Measurements from ENCODE around the gene ATRIP. TPM values are rescaled to one million over a fixed set of nuclear protein-coding genes. Genes with fewer than 3 reads are reported as not detected.

ATRIP gene
- polyA plus RNA-seq, 3 donors = 1.8 to 4.7 (median 2.8) TPM

GRCh38 chr3:48466386-48467109 lies 20.0 kb downstream of the ATRIP start:
- H3K4me1 Mint-ChIP-seq = peaks cover 52% of the 10 kb centered on the region
- intact Hi-C loops (cut with micrococcal nuclease) = loop anchor here (5.0 to 10.0 kb wide), 3 partner anchors 81 to 218 kb away; partner anchors contain the start of genes SLC26A6 (in 2 of the 2) and NCKIPSD (in 1 of the 2)
- peaks cover 57% of the 10 kb centered on the region for H3K79me2 ChIP-seq (ENCODE audit: insufficient read depth, low read length)

GRCh38 chr3:48467110-48467454 lies 20.5 kb downstream of the ATRIP start:
- Histone ChIP-seq H3K27me3 (ENCODE audit: control insufficient read depth in 2 of 2, insufficient read depth in 2 of 2, low read length in 2 of 2) (no peaks in the 10 kb centered on the region), H3K27ac (ENCODE audit: low read depth in 1 of 2, low read length in 2 of 2) (peak overlapping the region; percentile 97 to 100), H3K4me2 (replicated peaks; ENCODE audit: extremely low read depth, low read length, poor library complexity, severe bottlenecking) (peak overlapping the region; percentile 97), H3K4me1 (ENCODE audit: control insufficient read depth in 1 of 2, insufficient read depth in 2 of 2, low read length in 2 of 2) (peaks cover 62 to 64% of the 10 kb centered on the region in 2 donors), H3K79me2 (ENCODE audit: insufficient read depth, low read length) (peaks cover 63% of the 10 kb centered on the region), H3K36me3 (replicated peaks in 1 of 2; ENCODE audit: control insufficient read depth in 1 of 2, insufficient read depth in 2 of 2, low read length in 2 of 2) (peaks cover 36 to 44% of the 10 kb centered on the region in 2 donors), H3K9me3 (replicated peaks in 1 of 2; ENCODE audit: control insufficient read depth in 1 of 2, insufficient read depth in 1 of 2, low read length in 2 of 2) (no peaks in the 10 kb centered on the region), H3K9ac (ENCODE audit: insufficient read depth, low read length, poor library complexity, severe bottlenecking) (peak overlapping the region; percentile 99), H3K4me3 (replicated peaks in 1 of 3; ENCODE audit: low read depth in 2 of 3, low read length in 3 of 3) (peak overlapping the region; percentile 55 to 91 (median 74)), H4K20me1 (ENCODE audit: insufficient read depth, low read length) (peaks cover 11% of the 10 kb centered on the region), H2AFZ (ENCODE audit: insufficient read depth, low read depth, low read length, poor library complexity, severe bottlenecking) (no peak overlapping the region)
- intact Hi-C loops (cut with micrococcal nuclease) = loop anchor here (5.0 to 10.0 kb wide), 3 partner anchors 80 to 218 kb away; partner anchors contain the start of genes SLC26A6 (in 2 of the 2) and NCKIPSD (in 1 of the 2)
- Mint-ChIP-seq H3K27ac (peak overlapping the region; percentile 100), H3K4me3 (peak overlapping the region; percentile 86 to 94), H3K36me3 (peaks cover 27 to 51% of the 10 kb centered on the region in 2 donors), H3K27me3 (ENCODE audit: low read depth in 3 of 3) (peaks cover 0 to 2% (median 0%) of the 10 kb centered on the region in 3 donors), H3K9me3 (no peaks in the 10 kb centered on the region), H3K4me1 (peaks cover 53% of the 10 kb centered on the region)
- TF ChIP-seq CTCF (IDR thresholded peaks at IDR 0.05) = no peak
- no peak for DNase-seq
- 88% methylated on average over 9 of the region's 9 CpGs for WGBS (ENCODE audit: insufficient coverage)

More at GRCh38 chr3:48466386-48467109, 20.0 kb downstream of the ATRIP start:
- Histone ChIP-seq H3K4me3 (replicated peaks in 1 of 3; ENCODE audit: low read depth in 2 of 3, low read length in 3 of 3) (peak overlapping the region; percentile 55 to 91 (median 74)), H3K27me3 (ENCODE audit: control insufficient read depth in 2 of 2, insufficient read depth in 2 of 2, low read length in 2 of 2) (no peaks in the 10 kb centered on the region), H3K9me3 (replicated peaks in 1 of 2; ENCODE audit: control insufficient read depth in 1 of 2, insufficient read depth in 1 of 2, low read length in 2 of 2) (no peaks in the 10 kb centered on the region), H2AFZ (ENCODE audit: insufficient read depth, low read depth, low read length, poor library complexity, severe bottlenecking) (no peak overlapping the region), H3K27ac (ENCODE audit: low read depth in 1 of 2, low read length in 2 of 2) (peak overlapping the region; percentile 97 to 100), H3K9ac (ENCODE audit: insufficient read depth, low read length, poor library complexity, severe bottlenecking) (peak overlapping the region; percentile 99), H3K4me1 (ENCODE audit: control insufficient read depth in 1 of 2, insufficient read depth in 2 of 2, low read length in 2 of 2) (peaks cover 57 to 59% of the 10 kb centered on the region in 2 donors), H3K36me3 (replicated peaks in 1 of 2; ENCODE audit: control insufficient read depth in 1 of 2, insufficient read depth in 2 of 2, low read length in 2 of 2) (peaks cover 36 to 45% of the 10 kb centered on the region in 2 donors), H4K20me1 (ENCODE audit: insufficient read depth, low read length) (peaks cover 11% of the 10 kb centered on the region), H3K4me2 (replicated peaks; ENCODE audit: extremely low read depth, low read length, poor library complexity, severe bottlenecking) (peak overlapping the region; percentile 97)
- no peak for TF ChIP-seq CTCF (IDR thresholded peaks at IDR 0.05)
- Mint-ChIP-seq H3K4me3 (peak overlapping the region; percentile 86 to 94), H3K27me3 (ENCODE audit: low read depth in 3 of 3) (peaks cover 0 to 2% (median 0%) of the 10 kb centered on the region in 3 donors), H3K27ac (peak overlapping the region; percentile 100), H3K36me3 (peaks cover 27 to 54% of the 10 kb centered on the region in 2 donors), H3K9me3 (no peaks in the 10 kb centered on the region)
- DNase-seq = peak in 1 of 3 donors; percentile 11
- 26% methylated on average over 17 of the region's 19 CpGs for WGBS (ENCODE audit: insufficient coverage)
